ENCODE measurements around the gene PHKG1. TPM values are rescaled to one million over a fixed set of nuclear protein-coding genes. Genes with fewer than 3 reads are reported as not detected.
"Not testable (repeated sequence)": the region's sequence is repeated elsewhere in the genome, so short reads cannot be mapped to it uniquely, and the experiment has no call there.

The PHKG1 gene
- polyA plus RNA-seq, 3 donors, result 1.1 TPM; not detected in 2

GRCh38 chr7:56106108-56107073 is 13.6 kb upstream of the PHKG1 start, which contains the start of gene CHCHD2:
Gene CHCHD2 (minus strand): TSS chr7:56106476. CDS start chr7:56106413, 63 bp downstream.
- intact Hi-C loops (cut with micrococcal nuclease), result loop anchor here (1.0 to 10.0 kb wide), 4 partner anchors 44 to 1342 kb away; partner anchors contain the start of genes LANCL2 (in 2 of the 2), NIPSNAP2 (in 1 of the 2) and SUMF2 (in 1 of the 2)
- H2AFZ ChIP-seq (ENCODE audit: insufficient read depth, low read depth, low read length, poor library complexity, severe bottlenecking), result peak within 1 kb of the TSS; percentile 83
- Mint-ChIP-seq H3K27ac (peak within 1 kb of the TSS; percentile 96 to 99 (median 98)), H3K36me3 (peaks cover 26 to 38% of the 10 kb centered on the region in 2 donors), H3K4me3 (peak within 1 kb of the TSS; percentile 95 to 99), H3K27me3 (ENCODE audit: low read depth in 3 of 3) (peaks cover 0 to 9% (median 2%) of the 10 kb centered on the region in 3 donors), H3K4me1 (peaks cover 25% of the 10 kb centered on the region), H3K9me3 (peaks cover 10 to 24% (median 18%) of the 10 kb centered on the region in 7 donors)
- DNase-seq, result peak; percentile 98 to 99 (median 99)
- H3K4me2 ChIP-seq (replicated peaks; ENCODE audit: extremely low read depth, low read length, poor library complexity, severe bottlenecking), result peak within 1 kb of the TSS; percentile 83
- TF ChIP-seq, protein P1, sequence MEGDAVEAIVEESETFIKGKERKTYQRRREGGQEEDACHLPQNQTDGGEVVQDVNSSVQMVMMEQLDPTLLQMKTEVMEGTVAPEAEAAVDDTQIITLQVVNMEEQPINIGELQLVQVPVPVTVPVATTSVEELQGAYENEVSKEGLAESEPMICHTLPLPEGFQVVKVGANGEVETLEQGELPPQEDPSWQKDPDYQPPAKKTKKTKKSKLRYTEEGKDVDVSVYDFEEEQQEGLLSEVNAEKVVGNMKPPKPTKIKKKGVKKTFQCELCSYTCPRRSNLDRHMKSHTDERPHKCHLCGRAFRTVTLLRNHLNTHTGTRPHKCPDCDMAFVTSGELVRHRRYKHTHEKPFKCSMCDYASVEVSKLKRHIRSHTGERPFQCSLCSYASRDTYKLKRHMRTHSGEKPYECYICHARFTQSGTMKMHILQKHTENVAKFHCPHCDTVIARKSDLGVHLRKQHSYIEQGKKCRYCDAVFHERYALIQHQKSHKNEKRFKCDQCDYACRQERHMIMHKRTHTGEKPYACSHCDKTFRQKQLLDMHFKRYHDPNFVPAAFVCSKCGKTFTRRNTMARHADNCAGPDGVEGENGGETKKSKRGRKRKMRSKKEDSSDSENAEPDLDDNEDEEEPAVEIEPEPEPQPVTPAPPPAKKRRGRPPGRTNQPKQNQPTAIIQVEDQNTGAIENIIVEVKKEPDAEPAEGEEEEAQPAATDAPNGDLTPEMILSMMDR (IDR thresholded peaks at IDR 0.05), result no peak
- WGBS (ENCODE audit: insufficient coverage), result under 1% methylated on average over 47 of the region's 57 CpGs
- H4K20me1 ChIP-seq (ENCODE audit: insufficient read depth, low read length), result peaks cover 7% of the 10 kb centered on the region
- H3K27ac ChIP-seq (ENCODE audit: low read depth in 1 of 2, low read length in 2 of 2), result peak within 1 kb of the TSS; percentile 93 to 97
- H3K9me3 ChIP-seq (replicated peaks in 1 of 2; ENCODE audit: control insufficient read depth in 1 of 2, insufficient read depth in 1 of 2, low read length in 2 of 2), result peaks cover 0 to 3% of the 10 kb centered on the region in 2 donors
- peaks cover 31% of the 10 kb centered on the region for H3K79me2 ChIP-seq (ENCODE audit: insufficient read depth, low read length)
- H3K36me3 ChIP-seq (replicated peaks in 1 of 2; ENCODE audit: control insufficient read depth in 1 of 2, insufficient read depth in 2 of 2, low read length in 2 of 2), result peaks cover 27 to 32% of the 10 kb centered on the region in 2 donors
- H3K9ac ChIP-seq (ENCODE audit: insufficient read depth, low read length, poor library complexity, severe bottlenecking), result peak within 1 kb of the TSS; percentile 89
- H3K4me1 ChIP-seq (ENCODE audit: control insufficient read depth in 1 of 2, insufficient read depth in 2 of 2, low read length in 2 of 2), result peaks cover 22 to 24% of the 10 kb centered on the region in 2 donors
- H3K4me3 ChIP-seq (replicated peaks in 1 of 3; ENCODE audit: low read depth in 2 of 3, low read length in 3 of 3), result peak within 1 kb of the TSS; percentile 62 to 97 (median 89)
- H3K27me3 ChIP-seq (ENCODE audit: control insufficient read depth in 2 of 2, insufficient read depth in 2 of 2, low read length in 2 of 2), result no peaks in the 10 kb centered on the region

GRCh38 chr7:56105508-56105907 is 12.8 kb upstream of the PHKG1 start:
- Mint-ChIP-seq H3K36me3 (peaks cover 35 to 46% of the 10 kb centered on the region in 2 donors), H3K4me1 (peaks cover 25% of the 10 kb centered on the region), H3K27ac (peak overlapping the region; percentile 96 to 99 (median 98)), H3K4me3 (peak overlapping the region; percentile 95 to 99), H3K27me3 (ENCODE audit: low read depth in 3 of 3) (peaks cover 0 to 9% (median 2%) of the 10 kb centered on the region in 3 donors), H3K9me3 (peaks cover 10 to 24% (median 18%) of the 10 kb centered on the region in 7 donors)
- Histone ChIP-seq H3K27me3 (ENCODE audit: control insufficient read depth in 2 of 2, insufficient read depth in 2 of 2, low read length in 2 of 2) (no peaks in the 10 kb centered on the region), H2AFZ (ENCODE audit: insufficient read depth, low read depth, low read length, poor library complexity, severe bottlenecking) (peak overlapping the region; percentile 83), H3K79me2 (ENCODE audit: insufficient read depth, low read length) (peaks cover 31% of the 10 kb centered on the region), H3K4me1 (ENCODE audit: control insufficient read depth in 1 of 2, insufficient read depth in 2 of 2, low read length in 2 of 2) (peaks cover 22 to 24% of the 10 kb centered on the region in 2 donors), H3K4me3 (replicated peaks in 1 of 3; ENCODE audit: low read depth in 2 of 3, low read length in 3 of 3) (peak overlapping the region; percentile 62 to 97 (median 89)), H3K9me3 (replicated peaks in 1 of 2; ENCODE audit: control insufficient read depth in 1 of 2, insufficient read depth in 1 of 2, low read length in 2 of 2) (peaks cover 0 to 3% of the 10 kb centered on the region in 2 donors), H3K27ac (ENCODE audit: low read depth in 1 of 2, low read length in 2 of 2) (peak overlapping the region; percentile 93 to 97), H3K36me3 (replicated peaks in 1 of 2; ENCODE audit: control insufficient read depth in 1 of 2, insufficient read depth in 2 of 2, low read length in 2 of 2) (peaks cover 36 to 41% of the 10 kb centered on the region in 2 donors), H3K4me2 (replicated peaks; ENCODE audit: extremely low read depth, low read length, poor library complexity, severe bottlenecking) (peak overlapping the region; percentile 83), H4K20me1 (ENCODE audit: insufficient read depth, low read length) (peaks cover 7% of the 10 kb centered on the region), H3K9ac (ENCODE audit: insufficient read depth, low read length, poor library complexity, severe bottlenecking) (peak overlapping the region; percentile 89)
- intact Hi-C loops (cut with micrococcal nuclease), result loop anchor here (5.0 to 10.0 kb wide), 3 partner anchors 43 to 1341 kb away; partner anchors contain the start of genes LANCL2 (in 2 of the 2) and SUMF2 (in 1 of the 2)
- 19% methylated on average over 3 of the region's 6 CpGs for WGBS (ENCODE audit: insufficient coverage)
- TF ChIP-seq, protein P1 (IDR thresholded peaks at IDR 0.05), result no peak
- DNase-seq, result peak; percentile 45 to 73 (median 49)

- H3K4me3 Mint-ChIP-seq; H3K4me3 ChIP-seq (replicated peaks in 1 of 3; ENCODE audit: low read depth in 2 of 3, low read length in 3 of 3); H3K9me3 ChIP-seq (replicated peaks in 1 of 2; ENCODE audit: control insufficient read depth in 1 of 2, insufficient read depth in 1 of 2, low read length in 2 of 2); H4K20me1 ChIP-seq (ENCODE audit: insufficient read depth, low read length); H3K27me3 ChIP-seq (ENCODE audit: control insufficient read depth in 2 of 2, insufficient read depth in 2 of 2, low read length in 2 of 2); H2AFZ ChIP-seq (ENCODE audit: insufficient read depth, low read depth, low read length, poor library complexity, severe bottlenecking); H3K9ac ChIP-seq (ENCODE audit: insufficient read depth, low read length, poor library complexity, severe bottlenecking); H3K4me2 ChIP-seq (replicated peaks; ENCODE audit: extremely low read depth, low read length, poor library complexity, severe bottlenecking); DNase-seq; H3K27me3 Mint-ChIP-seq (ENCODE audit: low read depth in 3 of 3): not testable (repeated sequence)
- Mint-ChIP-seq H3K36me3 (peaks cover 47 to 60% of the 10 kb centered on the region in 2 donors), H3K9me3 (peaks cover 10 to 24% (median 15%) of the 10 kb centered on the region in 7 donors), H3K4me1 (peaks cover 25% of the 10 kb centered on the region), H3K27ac (peak overlapping the region in 2 of 7 donors; percentile 10 to 36)
- Histone ChIP-seq H3K79me2 (ENCODE audit: insufficient read depth, low read length) (peaks cover 31% of the 10 kb centered on the region), H3K36me3 (replicated peaks in 1 of 2; ENCODE audit: control insufficient read depth in 1 of 2, insufficient read depth in 2 of 2, low read length in 2 of 2) (peaks cover 49 to 55% of the 10 kb centered on the region in 2 donors), H3K4me1 (ENCODE audit: control insufficient read depth in 1 of 2, insufficient read depth in 2 of 2, low read length in 2 of 2) (peaks cover 22 to 24% of the 10 kb centered on the region in 2 donors), H3K27ac (ENCODE audit: low read depth in 1 of 2, low read length in 2 of 2) (peak overlapping the region in 1 of 2 donors; percentile 20)
- 83% methylated on average over 1 of the region's 9 CpGs for WGBS (ENCODE audit: insufficient coverage)
- intact Hi-C loops (cut with micrococcal nuclease), result loop anchor here in 1 of 2 donors (10.0 kb wide), 1 partner anchor 1339 kb away; no protein-coding TSS in a partner anchor
These were observed 11.4 kb upstream of the PHKG1 start for GRCh38 chr7:56104138-56104537.

All from CD14-positive monocyte (primary cell).